Right lobe of liver (tissue), 4 donors: ENCODE measurements around the gene AFAP1.

Experiments used
- CTCF ChIP-seq, 4 donors: fragments of 200-600 bp in 3 of 4; fragments of 450-650 bp in 1 of 4; IDR thresholded peaks; one replicate each; pipeline versions ENCODE4 v1.5.1 to v1.8.0; 2016 to 2022; ENCODE audit warnings: antibody characterized with exemption in 4 of 4, mild to moderate bottlenecking in 2 of 4
- POLR2A ChIP-seq: fragments of 450-650 bp; IDR thresholded peaks from one replicate; pipeline ENCODE4 v1.6.1; 2017; ENCODE audit warnings: antibody characterized with exemption, mild to moderate bottlenecking
- donor health status: DM: no; HTN: no; CAD: no.
- donor health status: DM: no; HTN: no; CAD: no.
- donor health status: DM: no; HTN: yes; CAD: no.

DNA sequence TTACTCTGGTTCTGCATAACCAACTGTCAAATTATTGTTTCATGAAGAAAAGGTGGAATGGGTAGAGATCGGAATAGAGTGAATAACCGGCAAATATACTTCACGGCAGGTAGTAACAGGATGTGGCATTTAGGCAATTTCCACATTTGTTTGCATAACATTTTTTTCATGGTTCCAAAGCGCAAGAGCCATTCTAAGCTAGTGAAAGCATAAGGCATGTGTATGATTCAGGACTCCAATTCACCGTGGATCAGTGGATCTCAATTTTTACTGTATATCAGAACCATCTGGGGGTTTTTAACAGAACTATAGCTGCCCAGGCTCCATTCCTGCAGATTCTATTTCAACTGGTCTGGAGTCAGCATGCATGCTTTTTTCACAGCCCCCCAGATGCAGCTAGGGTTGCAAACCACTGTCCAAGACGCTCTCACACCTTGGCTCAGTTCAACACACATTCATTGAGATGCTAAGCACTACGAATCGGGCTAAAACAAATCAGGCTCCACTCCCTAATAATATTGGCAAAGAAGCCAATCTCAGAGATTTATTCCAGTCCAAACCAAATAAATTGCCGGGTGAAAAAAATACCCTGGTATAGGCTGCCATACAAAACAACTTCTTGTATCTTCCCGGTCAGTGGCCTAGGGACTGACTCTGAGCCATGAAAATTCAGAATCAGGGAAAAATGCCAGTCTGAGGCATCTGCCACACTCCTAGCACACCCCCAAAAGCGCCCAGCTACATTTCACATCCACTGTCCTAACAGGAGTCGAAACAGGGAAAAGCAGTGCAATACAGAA lies 30.0 kb downstream of the AFAP1 start:
- no peak for TF ChIP-seq CTCF (IDR thresholded peaks at IDR 0.05)
- no peak for TF ChIP-seq POLR2A
